ENCODE results near the gene SERP2.

The SERP2 gene

DNA sequence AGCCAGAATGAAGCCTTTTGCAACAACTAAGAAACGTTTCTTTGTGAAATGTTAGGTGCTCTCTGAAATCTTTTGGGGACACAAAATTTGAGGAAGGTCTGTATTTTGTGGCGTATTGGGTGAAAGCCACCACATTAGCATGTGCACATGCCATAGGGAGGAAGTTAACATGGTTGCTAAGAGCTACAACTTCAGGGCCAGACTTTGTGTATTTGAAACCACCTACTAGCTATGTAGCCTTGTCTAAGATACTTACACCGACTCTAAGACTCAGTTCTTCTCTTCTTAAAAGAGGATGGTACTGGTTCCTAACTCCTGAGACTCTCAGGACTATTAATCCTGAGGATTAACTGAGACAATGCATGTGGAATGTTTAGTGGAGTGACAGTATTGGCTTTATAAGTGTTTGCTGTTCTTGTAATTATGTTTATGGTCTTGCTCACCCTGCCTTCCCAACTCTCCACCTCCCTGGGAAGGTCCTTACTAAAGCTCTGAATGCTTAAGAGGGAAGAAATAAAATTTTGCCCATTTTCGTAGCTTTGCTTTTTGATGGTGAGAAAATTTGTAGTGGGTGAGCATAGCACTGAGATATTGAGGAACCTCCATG lies 15.5 kb downstream of the SERP2 start:
- H3K9me3 ChIP-seq (ENCODE audit: control insufficient read depth, insufficient read depth, low read depth, low read length): no peaks in the 10 kb centered on the region
- POLR2A ChIA-PET: no interaction called here
- CTCF ChIA-PET: no interaction called here
- TF ChIP-seq ZNF114 (tag by site-specific recombination; IDR thresholded peaks at IDR 0.05): no peak
- TF ChIP-seq, protein P1, sequence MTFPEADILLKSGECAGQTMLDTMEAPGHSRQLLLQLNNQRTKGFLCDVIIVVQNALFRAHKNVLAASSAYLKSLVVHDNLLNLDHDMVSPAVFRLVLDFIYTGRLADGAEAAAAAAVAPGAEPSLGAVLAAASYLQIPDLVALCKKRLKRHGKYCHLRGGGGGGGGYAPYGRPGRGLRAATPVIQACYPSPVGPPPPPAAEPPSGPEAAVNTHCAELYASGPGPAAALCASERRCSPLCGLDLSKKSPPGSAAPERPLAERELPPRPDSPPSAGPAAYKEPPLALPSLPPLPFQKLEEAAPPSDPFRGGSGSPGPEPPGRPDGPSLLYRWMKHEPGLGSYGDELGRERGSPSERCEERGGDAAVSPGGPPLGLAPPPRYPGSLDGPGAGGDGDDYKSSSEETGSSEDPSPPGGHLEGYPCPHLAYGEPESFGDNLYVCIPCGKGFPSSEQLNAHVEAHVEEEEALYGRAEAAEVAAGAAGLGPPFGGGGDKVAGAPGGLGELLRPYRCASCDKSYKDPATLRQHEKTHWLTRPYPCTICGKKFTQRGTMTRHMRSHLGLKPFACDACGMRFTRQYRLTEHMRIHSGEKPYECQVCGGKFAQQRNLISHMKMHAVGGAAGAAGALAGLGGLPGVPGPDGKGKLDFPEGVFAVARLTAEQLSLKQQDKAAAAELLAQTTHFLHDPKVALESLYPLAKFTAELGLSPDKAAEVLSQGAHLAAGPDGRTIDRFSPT (tag by site-specific recombination; IDR thresholded peaks at IDR 0.05): no peak
- no peak for TF ChIP-seq ZNF223 (tag by site-specific recombination; IDR thresholded peaks at IDR 0.05)
- no peak for TF ChIP-seq ZBTB48 (tag by site-specific recombination; IDR thresholded peaks at IDR 0.05)
- no peak overlapping the region for H3K27ac ChIP-seq (ENCODE audit: extremely low read depth, low read depth, low read length)
- no peak overlapping the region for H3K4me3 ChIP-seq (ENCODE audit: low read depth, low read length)
- no peaks in the 10 kb centered on the region for H3K4me1 ChIP-seq (ENCODE audit: control insufficient read depth, insufficient read depth, low read length)
- no peaks in the 10 kb centered on the region for H3K36me3 ChIP-seq (ENCODE audit: control insufficient read depth in 2 of 2, insufficient read depth in 1 of 2, low read length in 2 of 2)

DNA sequence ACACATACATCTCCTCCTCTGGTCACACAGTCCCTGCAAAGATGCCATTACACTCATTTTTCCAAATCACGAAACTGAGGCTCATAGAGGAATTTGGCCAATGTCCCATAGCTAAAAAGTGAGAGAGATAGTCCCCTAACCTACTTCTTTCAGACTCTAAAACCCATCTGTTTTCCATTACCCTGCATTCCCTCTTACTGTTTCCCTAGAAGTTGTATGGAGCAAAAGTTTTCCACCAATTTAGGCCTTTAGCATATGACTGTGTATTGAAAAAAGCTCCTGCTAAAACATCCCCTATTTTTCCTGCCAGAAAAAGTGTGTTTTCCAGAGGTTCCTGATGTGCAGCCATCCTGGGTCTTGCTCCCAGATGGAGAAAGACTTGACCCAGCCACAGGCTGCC lies 16.3 kb downstream of the SERP2 start:
- no peaks in the 10 kb centered on the region for H3K9me3 ChIP-seq (ENCODE audit: control insufficient read depth, insufficient read depth, low read depth, low read length)
- ChIA-PET CTCF (interaction anchor here (0.7 kb wide), 1 partner anchor 25 kb away, joined by 3 read pairs; no protein-coding TSS in a partner anchor), POLR2A (no interaction called here)
- no peaks in the 10 kb centered on the region for H3K36me3 ChIP-seq (ENCODE audit: control insufficient read depth in 2 of 2, insufficient read depth in 1 of 2, low read length in 2 of 2)
- H3K4me1 ChIP-seq (ENCODE audit: control insufficient read depth, insufficient read depth, low read length): no peaks in the 10 kb centered on the region
- TF ChIP-seq MZF1 (tag by site-specific recombination; IDR thresholded peaks at IDR 0.05; ENCODE audit: borderline replicate concordance): no peak
- TF ChIP-seq, protein P2, sequence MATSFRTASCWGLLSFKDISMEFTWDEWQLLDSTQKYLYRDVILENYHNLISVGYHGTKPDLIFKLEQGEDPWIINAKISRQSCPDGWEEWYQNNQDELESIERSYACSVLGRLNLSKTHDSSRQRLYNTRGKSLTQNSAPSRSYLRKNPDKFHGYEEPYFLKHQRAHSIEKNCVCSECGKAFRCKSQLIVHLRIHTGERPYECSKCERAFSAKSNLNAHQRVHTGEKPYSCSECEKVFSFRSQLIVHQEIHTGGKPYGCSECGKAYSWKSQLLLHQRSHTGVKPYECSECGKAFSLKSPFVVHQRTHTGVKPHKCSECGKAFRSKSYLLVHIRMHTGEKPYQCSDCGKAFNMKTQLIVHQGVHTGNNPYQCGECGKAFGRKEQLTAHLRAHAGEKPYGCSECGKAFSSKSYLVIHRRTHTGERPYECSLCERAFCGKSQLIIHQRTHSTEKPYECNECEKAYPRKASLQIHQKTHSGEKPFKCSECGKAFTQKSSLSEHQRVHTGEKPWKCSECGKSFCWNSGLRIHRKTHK (tag by site-specific recombination; IDR thresholded peaks at IDR 0.05): no peak
- H3K4me3 ChIP-seq (ENCODE audit: low read depth, low read length): no peak overlapping the region
- H3K27ac ChIP-seq (ENCODE audit: extremely low read depth, low read depth, low read length): no peak overlapping the region

DNA sequence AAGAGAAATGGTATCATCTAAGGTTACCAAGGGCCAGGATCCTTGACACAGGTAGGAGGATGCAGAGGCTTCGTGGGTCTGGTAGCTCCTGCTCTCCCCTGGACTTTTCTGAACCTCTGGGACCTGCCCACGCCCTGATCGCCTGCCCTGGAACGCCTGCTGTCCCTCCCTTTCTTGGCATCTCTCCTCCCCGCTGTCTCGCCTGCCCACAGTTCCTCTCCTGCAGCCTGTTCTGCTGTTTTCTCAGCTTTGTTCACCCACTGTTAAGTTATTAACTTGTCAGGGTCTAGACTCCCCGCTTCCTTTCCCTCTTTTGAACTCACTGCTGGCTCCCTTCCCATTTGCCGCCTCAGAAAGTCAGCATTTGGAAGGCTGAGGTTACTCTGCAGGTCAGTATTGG lies 19.8 kb downstream of the SERP2 start:
- TF ChIP-seq ZNF16 (tag by site-specific recombination; IDR thresholded peaks at IDR 0.05; ENCODE audit: low read depth) (no peak), ZNF76 (tag by site-specific recombination; IDR thresholded peaks at IDR 0.05; ENCODE audit: borderline replicate concordance, low read depth) (no peak), ZNF521 (tag by site-specific recombination; IDR thresholded peaks at IDR 0.05) (no peak), EGR2 (tag by site-specific recombination; IDR thresholded peaks at IDR 0.05; ENCODE audit: low read depth) (peak; percentile 77), ZIC2 (tag by site-specific recombination; IDR thresholded peaks at IDR 0.05) (peak; percentile 86), ZBTB21 (tag by site-specific recombination; IDR thresholded peaks at IDR 0.05) (no peak), ZFHX2 (tag by site-specific recombination; conservative IDR thresholded peaks at IDR 0.05) (peak; percentile 45), ZNF404 (tag by site-specific recombination; IDR thresholded peaks at IDR 0.05) (no peak), ZNF426 (tag by site-specific recombination; IDR thresholded peaks at IDR 0.05) (no peak)
- H3K4me1 ChIP-seq (ENCODE audit: control insufficient read depth, insufficient read depth, low read length): no peaks in the 10 kb centered on the region
- H3K27ac ChIP-seq (ENCODE audit: extremely low read depth, low read depth, low read length): no peak overlapping the region
- H3K9me3 ChIP-seq (ENCODE audit: control insufficient read depth, insufficient read depth, low read depth, low read length): no peaks in the 10 kb centered on the region
- POLR2A ChIA-PET: no interaction called here
- CTCF ChIA-PET: no interaction called here
- H3K4me3 ChIP-seq (ENCODE audit: low read depth, low read length): no peak overlapping the region
- H3K36me3 ChIP-seq (ENCODE audit: control insufficient read depth in 2 of 2, insufficient read depth in 1 of 2, low read length in 2 of 2): no peaks in the 10 kb centered on the region

DNA sequence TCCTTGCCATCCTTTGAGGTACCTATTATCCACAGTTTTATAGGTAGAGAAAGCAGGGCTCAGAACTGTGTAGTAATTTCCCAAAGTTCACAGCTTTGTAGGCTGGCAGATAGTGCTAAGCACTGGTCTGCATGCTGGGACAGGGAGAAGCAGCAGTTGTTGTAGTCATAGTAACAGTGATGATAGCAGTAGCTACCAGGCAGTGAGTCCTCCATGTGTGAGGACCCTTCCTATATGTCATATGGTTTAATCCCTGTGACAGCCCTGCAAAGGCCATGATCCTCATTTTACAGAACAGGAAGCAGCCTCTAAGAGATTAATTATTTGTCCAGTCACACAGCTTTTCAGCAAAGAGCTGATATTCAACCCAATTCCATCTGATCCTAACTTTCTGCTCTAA lies 21.0 kb downstream of the SERP2 start:
- H3K4me1 ChIP-seq (ENCODE audit: control insufficient read depth, insufficient read depth, low read length): no peaks in the 10 kb centered on the region
- no peak overlapping the region for H3K4me3 ChIP-seq (ENCODE audit: low read depth, low read length)
- no peak overlapping the region for H3K27ac ChIP-seq (ENCODE audit: extremely low read depth, low read depth, low read length)
- POLR2A ChIA-PET: no interaction called here
- no peaks in the 10 kb centered on the region for H3K36me3 ChIP-seq (ENCODE audit: control insufficient read depth in 2 of 2, insufficient read depth in 1 of 2, low read length in 2 of 2)
- CTCF ChIA-PET: no interaction called here
- no peaks in the 10 kb centered on the region for H3K9me3 ChIP-seq (ENCODE audit: control insufficient read depth, insufficient read depth, low read depth, low read length)
- TF ChIP-seq ZNF544 (tag by site-specific recombination; IDR thresholded peaks at IDR 0.05) (no peak), ZNF311 (tag by site-specific recombination; IDR thresholded peaks at IDR 0.05; ENCODE audit: borderline replicate concordance) (no peak), KLF7 (tag by site-specific recombination; IDR thresholded peaks at IDR 0.05; ENCODE audit: borderline replicate concordance) (no peak), ZBTB17 (tag by site-specific recombination; IDR thresholded peaks at IDR 0.05) (no peak), ZNF423 (tag by site-specific recombination; IDR thresholded peaks at IDR 0.05) (no peak), ZNF23 (tag by site-specific recombination; IDR thresholded peaks at IDR 0.05; ENCODE audit: borderline replicate concordance) (no peak), ZNF830 (tag by site-specific recombination; IDR thresholded peaks at IDR 0.05; ENCODE audit: low read depth) (no peak)
- TF ChIP-seq, protein P3, sequence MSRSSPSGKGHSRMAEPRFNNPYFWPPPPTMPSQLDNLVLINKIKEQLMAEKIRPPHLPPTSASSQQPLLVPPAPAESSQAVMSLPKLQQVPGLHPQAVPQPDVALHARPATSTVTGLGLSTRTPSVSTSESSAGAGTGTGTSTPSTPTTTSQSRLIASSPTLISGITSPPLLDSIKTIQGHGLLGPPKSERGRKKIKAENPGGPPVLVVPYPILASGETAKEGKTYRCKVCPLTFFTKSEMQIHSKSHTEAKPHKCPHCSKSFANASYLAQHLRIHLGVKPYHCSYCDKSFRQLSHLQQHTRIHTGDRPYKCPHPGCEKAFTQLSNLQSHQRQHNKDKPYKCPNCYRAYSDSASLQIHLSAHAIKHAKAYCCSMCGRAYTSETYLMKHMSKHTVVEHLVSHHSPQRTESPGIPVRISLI (tag by site-specific recombination; IDR thresholded peaks at IDR 0.05): no peak
- TF ChIP-seq, protein P4, sequence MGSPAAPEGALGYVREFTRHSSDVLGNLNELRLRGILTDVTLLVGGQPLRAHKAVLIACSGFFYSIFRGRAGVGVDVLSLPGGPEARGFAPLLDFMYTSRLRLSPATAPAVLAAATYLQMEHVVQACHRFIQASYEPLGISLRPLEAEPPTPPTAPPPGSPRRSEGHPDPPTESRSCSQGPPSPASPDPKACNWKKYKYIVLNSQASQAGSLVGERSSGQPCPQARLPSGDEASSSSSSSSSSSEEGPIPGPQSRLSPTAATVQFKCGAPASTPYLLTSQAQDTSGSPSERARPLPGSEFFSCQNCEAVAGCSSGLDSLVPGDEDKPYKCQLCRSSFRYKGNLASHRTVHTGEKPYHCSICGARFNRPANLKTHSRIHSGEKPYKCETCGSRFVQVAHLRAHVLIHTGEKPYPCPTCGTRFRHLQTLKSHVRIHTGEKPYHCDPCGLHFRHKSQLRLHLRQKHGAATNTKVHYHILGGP (tag by site-specific recombination; IDR thresholded peaks at IDR 0.05): no peak

All from HEK293 (cell line).